Lung (tissue), 12 donors: ENCODE measurements around the gene MYRIP. TPM values are rescaled to one million over a fixed set of nuclear protein-coding genes. Genes with fewer than 3 reads are reported as not detected.
A peak's percentile ranks its signal among the peaks of the same experiment; 100 is the strongest.

Experiments
- ATAC-seq: fragments of 200-7000 bp; cut with Tn5 transposase; one replicate; pipeline ENCODE4 v1.9.1; 2020; ENCODE audit warnings: moderate number of reproducible peaks; ENCODE audit not compliant: insufficient read depth, low FRiP score
- DNase-seq, 3 donors: peaks; one replicate each; pipeline ENCODE4 v3.0.0-alpha.2; 2013 to 2017
- H3K27ac ChIP-seq, 2 donors: one replicate each; pipeline ENCODE4 v1.5.1; 2013; ENCODE audit warnings: mild to moderate bottlenecking in 2 of 2, moderate library complexity in 2 of 2, control low read depth in 1 of 2, inconsistent platforms in 1 of 2, low read depth in 1 of 2, low read length in 1 of 2
- H3K27me3 ChIP-seq, 3 donors: one replicate each; pipeline ENCODE4 v1.5.1; 2013; ENCODE audit warnings: low read length in 2 of 3; ENCODE audit not compliant: control insufficient read depth in 3 of 3, insufficient read depth in 3 of 3
- H3K36me3 ChIP-seq, 4 donors: one replicate each; pipeline ENCODE4 v1.5.1; 2013; ENCODE audit warnings: low read length in 4 of 4, mild to moderate bottlenecking in 1 of 4, moderate library complexity in 1 of 4; ENCODE audit not compliant: control insufficient read depth in 4 of 4, insufficient read depth in 4 of 4
- H3K4me1 ChIP-seq, 5 donors: one replicate each; pipeline ENCODE4 v1.5.1; 2013; ENCODE audit warnings: low read length in 5 of 5, mild to moderate bottlenecking in 2 of 5, moderate library complexity in 1 of 5; ENCODE audit not compliant: control insufficient read depth in 5 of 5, insufficient read depth in 5 of 5
- H3K4me3 ChIP-seq: one replicate; pipeline ENCODE4 v1.5.1; 2013; ENCODE audit warnings: mild to moderate bottlenecking, control low read depth, moderate library complexity
- H3K9ac ChIP-seq, 2 donors: one replicate each; pipeline ENCODE4 v1.5.1; 2013; ENCODE audit warnings: low read length in 2 of 2, control low read depth in 1 of 2; ENCODE audit not compliant: insufficient read depth in 1 of 2
- H3K9me3 ChIP-seq, 4 donors: one replicate each; pipeline ENCODE4 v1.5.1; 2013; ENCODE audit warnings: low read length in 3 of 4, mild to moderate bottlenecking in 1 of 4, moderate library complexity in 1 of 4; ENCODE audit not compliant: control insufficient read depth in 4 of 4, insufficient read depth in 3 of 4
- WGBS, 2 donors: extraction: QIAGEN DNeasy Blood & Tissue Kit; methylation state at CpG; one replicate each; pipeline ENCODE4 v1.1.7; 2013; 5-methylcytosine and 5-hydroxymethylcytosine counted together
- polyA plus RNA-seq, 2 donors: library from polyadenylated mRNA; stranded (reverse); fragments of 200-250 nt; gene quantifications; one replicate each; pipeline ENCODE4 v1.2.1, GENCODE V29; 2013
- total RNA-seq, 2 donors: library from RNA; depleted of rRNA in 1 of 2; stranded (reverse); fragments of >200 nt in 1 of 2; gene quantifications; one replicate each; pipeline ENCODE4 v1.2.1, GENCODE V29; 2014 to 2021
- TF ChIP-seq, protein P1 (sequence below): IDR thresholded peaks from 2 replicates; pipeline ENCODE4 v1.5.1; 2012; ENCODE audit warnings: mild to moderate bottlenecking; ENCODE audit errors: control extremely low read depth, extremely low read depth
- donor health status: control.
- donor health status: control.
- donor health status: Bipolar disorder and iron deficiency.
- donor health status: healthy.
- donor health status: DM: yes; HTN: yes; CAD: no.

MYRIP gene
- total and polyA plus RNA-seq, 4 donors, result 0.30 to 2.5 (median 0.77) TPM

DNA sequence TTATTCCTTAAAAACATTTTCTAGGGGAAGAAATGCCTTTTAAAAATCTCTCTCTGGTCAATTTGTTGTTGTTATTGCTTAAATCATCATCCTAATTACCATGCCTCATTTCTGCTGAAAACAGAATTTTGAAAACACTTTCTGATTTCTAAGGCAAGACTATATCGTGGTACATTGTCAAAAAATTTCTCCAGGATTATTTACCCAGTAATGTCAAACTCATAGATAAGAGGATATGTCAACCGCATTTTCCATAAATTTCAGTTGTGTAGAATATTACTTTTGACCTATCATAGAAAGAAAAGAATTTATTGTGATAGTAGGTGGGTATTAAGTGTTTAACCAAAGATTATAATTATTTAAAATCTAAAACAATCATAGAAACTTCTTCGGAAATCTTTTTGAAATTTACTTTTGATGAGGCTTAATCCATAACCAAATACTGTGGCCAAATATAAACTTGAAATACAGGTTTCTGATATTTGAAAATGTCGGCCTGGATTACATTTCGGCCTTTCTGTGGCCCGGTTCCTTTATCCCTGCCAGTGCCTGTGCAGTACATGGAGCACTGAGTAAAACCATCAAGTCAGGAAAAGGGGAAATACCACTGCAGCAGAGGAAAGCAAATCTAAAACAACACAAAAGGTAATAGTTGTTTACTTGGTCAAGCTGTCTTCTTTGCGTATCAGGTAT is 173.4 kb downstream of the MYRIP start:
- TF ChIP-seq, protein P1, sequence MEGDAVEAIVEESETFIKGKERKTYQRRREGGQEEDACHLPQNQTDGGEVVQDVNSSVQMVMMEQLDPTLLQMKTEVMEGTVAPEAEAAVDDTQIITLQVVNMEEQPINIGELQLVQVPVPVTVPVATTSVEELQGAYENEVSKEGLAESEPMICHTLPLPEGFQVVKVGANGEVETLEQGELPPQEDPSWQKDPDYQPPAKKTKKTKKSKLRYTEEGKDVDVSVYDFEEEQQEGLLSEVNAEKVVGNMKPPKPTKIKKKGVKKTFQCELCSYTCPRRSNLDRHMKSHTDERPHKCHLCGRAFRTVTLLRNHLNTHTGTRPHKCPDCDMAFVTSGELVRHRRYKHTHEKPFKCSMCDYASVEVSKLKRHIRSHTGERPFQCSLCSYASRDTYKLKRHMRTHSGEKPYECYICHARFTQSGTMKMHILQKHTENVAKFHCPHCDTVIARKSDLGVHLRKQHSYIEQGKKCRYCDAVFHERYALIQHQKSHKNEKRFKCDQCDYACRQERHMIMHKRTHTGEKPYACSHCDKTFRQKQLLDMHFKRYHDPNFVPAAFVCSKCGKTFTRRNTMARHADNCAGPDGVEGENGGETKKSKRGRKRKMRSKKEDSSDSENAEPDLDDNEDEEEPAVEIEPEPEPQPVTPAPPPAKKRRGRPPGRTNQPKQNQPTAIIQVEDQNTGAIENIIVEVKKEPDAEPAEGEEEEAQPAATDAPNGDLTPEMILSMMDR, result no peak
- peaks cover 0 to 4% (median 0%) of the 10 kb centered on the region in 5 donors for H3K4me1 ChIP-seq
- H3K27me3 ChIP-seq, result no peaks in the 10 kb centered on the region
- no peaks in the 10 kb centered on the region for H3K9me3 ChIP-seq
- ATAC-seq (no peak), DNase-seq (peak in 1 of 3 donors; percentile 15)
- no peak overlapping the region for H3K4me3 ChIP-seq
- no peak overlapping the region for H3K9ac ChIP-seq
- no peaks in the 10 kb centered on the region for H3K36me3 ChIP-seq
- no peak overlapping the region for H3K27ac ChIP-seq
- WGBS, 2 donors, result 71 to 91% methylated on average over 7 of the region's 7 CpGs

DNA sequence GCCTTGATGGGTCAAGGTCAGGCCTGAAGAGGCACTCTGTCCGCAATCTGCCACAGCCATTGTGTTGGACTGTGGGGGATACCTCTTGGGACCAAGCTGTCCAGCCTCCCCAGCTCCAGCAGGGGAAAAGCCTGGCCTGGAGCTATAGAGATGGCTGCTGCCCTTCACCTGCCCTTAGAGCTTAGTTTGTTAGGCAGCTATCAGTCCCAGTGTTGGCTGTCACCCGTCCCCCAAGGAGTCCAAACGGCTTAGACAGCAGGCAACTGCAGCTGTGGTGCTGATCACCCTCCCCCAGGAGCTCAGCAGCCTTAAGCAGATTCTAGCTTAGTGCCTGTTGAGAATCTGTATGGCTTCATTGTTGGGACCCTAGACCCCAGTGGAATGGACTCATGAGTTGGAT is 180.3 kb downstream of the MYRIP start:
- 81 to 85% methylated on average over 3 of the region's 3 CpGs for WGBS, 2 donors
- H3K27me3 ChIP-seq, result no peaks in the 10 kb centered on the region
- no peak for ATAC-seq

DNA sequence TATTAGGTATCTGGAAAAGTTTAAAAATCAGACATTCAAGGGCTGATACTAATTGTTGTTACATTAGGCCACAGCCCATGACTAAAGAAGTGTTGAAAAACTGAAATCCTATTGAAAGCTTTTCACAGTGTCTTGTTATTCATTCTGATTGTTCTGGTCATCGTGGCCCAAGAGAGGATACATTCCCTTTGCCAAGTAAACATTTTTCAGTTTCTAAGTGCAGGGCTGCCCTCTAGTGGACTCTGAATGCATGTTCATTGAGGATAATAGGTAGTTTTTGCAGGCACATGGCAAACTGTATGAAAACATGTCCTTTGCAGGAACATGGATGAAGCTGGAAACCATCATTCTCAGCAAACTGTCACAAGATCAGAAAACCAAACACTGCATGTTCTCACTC is 181.1 kb downstream of the MYRIP start:
- Histone ChIP-seq H3K4me1 (no peaks in the 10 kb centered on the region), H3K9me3 (peaks cover 0 to 15% (median 6%) of the 10 kb centered on the region in 4 donors), H3K36me3 (no peaks in the 10 kb centered on the region), H3K9ac (no peak overlapping the region), H3K27ac (no peak overlapping the region), H3K4me3 (no peak overlapping the region), H3K27me3 (no peaks in the 10 kb centered on the region)
- ATAC-seq (no peak), DNase-seq (no peak)
- TF ChIP-seq, protein P1, result no peak
- WGBS, 2 donors, result 49 to 75% methylated on average over 1 of the region's 1 CpG

More for the DNA sequence above, 180.3 kb downstream of the MYRIP start:
- no peaks in the 10 kb centered on the region for H3K36me3 ChIP-seq
- DNase-seq, result no peak
- H3K27ac ChIP-seq, result no peak overlapping the region
- no peaks in the 10 kb centered on the region for H3K4me1 ChIP-seq
- no peak overlapping the region for H3K9ac ChIP-seq
- peaks cover 0 to 15% (median 6%) of the 10 kb centered on the region in 4 donors for H3K9me3 ChIP-seq
- no peak overlapping the region for H3K4me3 ChIP-seq
- TF ChIP-seq, protein P1, result no peak

GRCh38 chr3:40008796-40009195 is 199.4 kb downstream of the MYRIP start:
- 86 to 91% methylated on average over 3 of the region's 3 CpGs for WGBS, 2 donors
- no peaks in the 10 kb centered on the region for H3K4me1 ChIP-seq

More at GRCh38 chr3:40008796-40009195, 199.4 kb downstream of the MYRIP start:
- H3K9me3 ChIP-seq, result no peaks in the 10 kb centered on the region
- ATAC-seq, result no peak
- H3K27ac ChIP-seq, result no peak overlapping the region
- H3K9ac ChIP-seq, result no peak overlapping the region
- no peak overlapping the region for H3K4me3 ChIP-seq
- DNase-seq, result no peak
- H3K36me3 ChIP-seq, result no peaks in the 10 kb centered on the region
- TF ChIP-seq, protein P1, result no peak
- no peaks in the 10 kb centered on the region for H3K27me3 ChIP-seq
